WTC11 (cell line): ENCODE results near the gene KRABD2.

Source experiments
- ATAC-seq: fragments of 200-7000 bp; cut with Tn5 transposase; 2 replicates; pipeline ENCODE4 v1.10.0; 2021; ENCODE audit warnings: mild to moderate bottlenecking, moderate library complexity
- CTCF ChIA-PET: fragments of 300-600 bp; sonication (Branson Sonifier 250); formaldehyde crosslinking; loops from one replicate; lab custom pipeline; 2021; ENCODE audit warnings: antibody characterized with exemption; lab: Charles Lee
- POLR2A ChIA-PET: fragments of 350-600 bp; sonication (Branson Sonifier 250); formaldehyde crosslinking; loops from one replicate; lab custom pipeline; 2021; ENCODE audit warnings: antibody characterized with exemption; lab: Charles Lee
- DNase-seq: peaks from one replicate; pipeline ENCODE4 v3.0.0; 2021; ENCODE audit warnings: low spot score
- H3K27ac Mint-ChIP-seq: 2 replicates; pipeline ENCODE4 v1.8.0; 2021; ENCODE audit warnings: mixed read lengths
- H3K27me3 Mint-ChIP-seq: 2 replicates; pipeline ENCODE4 v1.8.0; 2021; ENCODE audit warnings: low read depth, mild to moderate bottlenecking, moderate library complexity, mixed read lengths
- H3K36me3 Mint-ChIP-seq: 2 replicates; pipeline ENCODE4 v1.8.0; 2021; ENCODE audit warnings: mixed read lengths
- H3K4me1 Mint-ChIP-seq: 2 replicates; pipeline ENCODE4 v1.8.0; 2022; ENCODE audit warnings: mixed read lengths
- H3K4me3 Mint-ChIP-seq: 2 replicates; pipeline ENCODE4 v1.8.0; 2021; ENCODE audit warnings: mild to moderate bottlenecking, moderate library complexity, mixed read lengths
- H3K9me3 Mint-ChIP-seq: 2 replicates; pipeline ENCODE4 v1.8.0; 2021; ENCODE audit warnings: mixed read lengths
- E2F4 ChIP-seq: sonication (generic); formaldehyde crosslinking; IDR thresholded peaks from 2 replicates; pipeline ENCODE4 v1.8.1; 2022; ENCODE audit warnings: low read depth, mild to moderate bottlenecking, moderate library complexity, missing genetic modification reagents, borderline replicate concordance
- FOXP1 ChIP-seq: sonication (generic); formaldehyde crosslinking; IDR thresholded peaks from 2 replicates; pipeline ENCODE4 v1.8.0; 2022; ENCODE audit warnings: missing genetic modification reagents, mild to moderate bottlenecking, moderate library complexity, borderline replicate concordance
- GABPB1 ChIP-seq: sonication (generic); formaldehyde crosslinking; IDR thresholded peaks from 2 replicates; pipeline ENCODE4 v1.8.1; 2023; ENCODE audit warnings: mild to moderate bottlenecking, missing genetic modification reagents
- JUN ChIP-seq: sonication (generic); formaldehyde crosslinking; IDR thresholded peaks from 2 replicates; pipeline ENCODE4 v1.8.0; 2023; ENCODE audit warnings: mild to moderate bottlenecking, missing genetic modification reagents
- MYBL2 ChIP-seq: sonication (generic); formaldehyde crosslinking; IDR thresholded peaks from 2 replicates; pipeline ENCODE4 v1.8.1; 2023; ENCODE audit warnings: mild to moderate bottlenecking, moderate library complexity, missing genetic modification reagents
- TEAD1 ChIP-seq: sonication (generic); formaldehyde crosslinking; IDR thresholded peaks from 2 replicates; pipeline ENCODE4 v1.8.0; 2022; ENCODE audit warnings: mild to moderate bottlenecking, missing genetic modification reagents
- ZNF232 ChIP-seq: sonication (generic); formaldehyde crosslinking; IDR thresholded peaks from 2 replicates; pipeline ENCODE4 v1.8.0; 2022; ENCODE audit warnings: mild to moderate bottlenecking, missing genetic modification reagents
- ZNF317 ChIP-seq: sonication (generic); formaldehyde crosslinking; IDR thresholded peaks from 2 replicates; pipeline ENCODE4 v1.8.1; 2023; ENCODE audit warnings: low read depth, mild to moderate bottlenecking, moderate library complexity, missing genetic modification reagents, borderline replicate concordance
- ZNF416 ChIP-seq: fragments of 250-450 bp; sonication (Bioruptor Pico); IDR thresholded peaks from 2 replicates; pipeline ENCODE4 v1.9.0; 2021; ENCODE audit warnings: mild to moderate bottlenecking, inconsistent platforms
- TF ChIP-seq, protein P1 (sequence below): sonication (generic); formaldehyde crosslinking; IDR thresholded peaks from 2 replicates; pipeline ENCODE4 v1.8.0; 2022; ENCODE audit warnings: mild to moderate bottlenecking, missing genetic modification reagents
- TF ChIP-seq, protein P2 (sequence below): fragments of 250-450 bp; sonication (Bioruptor Pico); IDR thresholded peaks from 2 replicates; pipeline ENCODE4 v1.9.0; 2021; ENCODE audit warnings: mild to moderate bottlenecking
- TF ChIP-seq, protein P3 (sequence below): fragments of 250-450 bp; sonication (Bioruptor Pico); IDR thresholded peaks from 2 replicates; pipeline ENCODE4 v2.1.2; 2022; ENCODE audit warnings: mild to moderate bottlenecking, moderate library complexity
- TF ChIP-seq, protein P4 (sequence below): fragments of 250-450 bp; sonication (Bioruptor Pico); IDR thresholded peaks from 2 replicates; pipeline ENCODE4 v1.9.0; 2021; ENCODE audit warnings: moderate library complexity, mild to moderate bottlenecking, inconsistent platforms, borderline replicate concordance
- TF ChIP-seq, protein P5 (sequence below): sonication (generic); formaldehyde crosslinking; IDR thresholded peaks from 2 replicates; pipeline ENCODE4 v1.8.0; 2023; ENCODE audit warnings: mild to moderate bottlenecking, missing genetic modification reagents

Gene KRABD2

GRCh38 chr17:8338753-8339140, 37.8 kb downstream of the KRABD2 start:
- no peaks in the 10 kb centered on the region for H3K27me3 Mint-ChIP-seq
- peak overlapping the region; percentile 60; the same call in 1 of the 2 replicates for H3K27ac Mint-ChIP-seq
- peaks cover 19% of the 10 kb centered on the region for H3K4me1 Mint-ChIP-seq
- ATAC-seq (peak; percentile 36; the same call in 1 of the 2 replicates), DNase-seq (no peak)
- TF ChIP-seq, protein P1, sequence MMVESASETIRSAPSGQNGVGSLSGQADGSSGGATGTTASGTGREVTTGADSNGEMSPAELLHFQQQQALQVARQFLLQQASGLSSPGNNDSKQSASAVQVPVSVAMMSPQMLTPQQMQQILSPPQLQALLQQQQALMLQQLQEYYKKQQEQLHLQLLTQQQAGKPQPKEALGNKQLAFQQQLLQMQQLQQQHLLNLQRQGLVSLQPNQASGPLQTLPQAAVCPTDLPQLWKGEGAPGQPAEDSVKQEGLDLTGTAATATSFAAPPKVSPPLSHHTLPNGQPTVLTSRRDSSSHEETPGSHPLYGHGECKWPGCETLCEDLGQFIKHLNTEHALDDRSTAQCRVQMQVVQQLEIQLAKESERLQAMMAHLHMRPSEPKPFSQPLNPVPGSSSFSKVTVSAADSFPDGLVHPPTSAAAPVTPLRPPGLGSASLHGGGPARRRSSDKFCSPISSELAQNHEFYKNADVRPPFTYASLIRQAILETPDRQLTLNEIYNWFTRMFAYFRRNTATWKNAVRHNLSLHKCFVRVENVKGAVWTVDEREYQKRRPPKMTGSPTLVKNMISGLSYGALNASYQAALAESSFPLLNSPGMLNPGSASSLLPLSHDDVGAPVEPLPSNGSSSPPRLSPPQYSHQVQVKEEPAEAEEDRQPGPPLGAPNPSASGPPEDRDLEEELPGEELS (CRISPR knock-in tag), result no peak
- no peak for TF ChIP-seq ZNF317
- TF ChIP-seq, protein P2, sequence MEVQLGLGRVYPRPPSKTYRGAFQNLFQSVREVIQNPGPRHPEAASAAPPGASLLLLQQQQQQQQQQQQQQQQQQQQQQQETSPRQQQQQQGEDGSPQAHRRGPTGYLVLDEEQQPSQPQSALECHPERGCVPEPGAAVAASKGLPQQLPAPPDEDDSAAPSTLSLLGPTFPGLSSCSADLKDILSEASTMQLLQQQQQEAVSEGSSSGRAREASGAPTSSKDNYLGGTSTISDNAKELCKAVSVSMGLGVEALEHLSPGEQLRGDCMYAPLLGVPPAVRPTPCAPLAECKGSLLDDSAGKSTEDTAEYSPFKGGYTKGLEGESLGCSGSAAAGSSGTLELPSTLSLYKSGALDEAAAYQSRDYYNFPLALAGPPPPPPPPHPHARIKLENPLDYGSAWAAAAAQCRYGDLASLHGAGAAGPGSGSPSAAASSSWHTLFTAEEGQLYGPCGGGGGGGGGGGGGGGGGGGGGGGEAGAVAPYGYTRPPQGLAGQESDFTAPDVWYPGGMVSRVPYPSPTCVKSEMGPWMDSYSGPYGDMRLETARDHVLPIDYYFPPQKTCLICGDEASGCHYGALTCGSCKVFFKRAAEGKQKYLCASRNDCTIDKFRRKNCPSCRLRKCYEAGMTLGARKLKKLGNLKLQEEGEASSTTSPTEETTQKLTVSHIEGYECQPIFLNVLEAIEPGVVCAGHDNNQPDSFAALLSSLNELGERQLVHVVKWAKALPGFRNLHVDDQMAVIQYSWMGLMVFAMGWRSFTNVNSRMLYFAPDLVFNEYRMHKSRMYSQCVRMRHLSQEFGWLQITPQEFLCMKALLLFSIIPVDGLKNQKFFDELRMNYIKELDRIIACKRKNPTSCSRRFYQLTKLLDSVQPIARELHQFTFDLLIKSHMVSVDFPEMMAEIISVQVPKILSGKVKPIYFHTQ, result no peak
- TF ChIP-seq, protein P3, sequence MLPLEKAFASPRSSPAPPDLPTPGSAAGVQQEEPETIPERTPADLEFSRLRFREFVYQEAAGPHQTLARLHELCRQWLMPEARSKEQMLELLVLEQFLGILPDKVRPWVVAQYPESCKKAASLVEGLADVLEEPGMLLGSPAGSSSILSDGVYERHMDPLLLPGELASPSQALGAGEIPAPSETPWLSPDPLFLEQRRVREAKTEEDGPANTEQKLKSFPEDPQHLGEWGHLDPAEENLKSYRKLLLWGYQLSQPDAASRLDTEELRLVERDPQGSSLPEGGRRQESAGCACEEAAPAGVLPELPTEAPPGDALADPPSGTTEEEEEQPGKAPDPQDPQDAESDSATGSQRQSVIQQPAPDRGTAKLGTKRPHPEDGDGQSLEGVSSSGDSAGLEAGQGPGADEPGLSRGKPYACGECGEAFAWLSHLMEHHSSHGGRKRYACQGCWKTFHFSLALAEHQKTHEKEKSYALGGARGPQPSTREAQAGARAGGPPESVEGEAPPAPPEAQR, result no peak
- TF ChIP-seq GABPB1 (CRISPR knock-in tag), result no peak
- TF ChIP-seq, protein P4, sequence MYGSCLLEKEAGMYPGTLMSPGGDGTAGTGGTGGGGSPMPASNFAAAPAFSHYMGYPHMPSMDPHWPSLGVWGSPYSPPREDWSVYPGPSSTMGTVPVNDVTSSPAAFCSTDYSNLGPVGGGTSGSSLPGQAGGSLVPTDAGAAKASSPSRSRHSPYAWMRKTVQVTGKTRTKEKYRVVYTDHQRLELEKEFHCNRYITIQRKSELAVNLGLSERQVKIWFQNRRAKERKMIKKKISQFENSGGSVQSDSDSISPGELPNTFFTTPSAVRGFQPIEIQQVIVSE (CRISPR knock-in tag), result no peak
- TF ChIP-seq TEAD1 (CRISPR knock-in tag), result no peak
- no peak for TF ChIP-seq JUN (CRISPR knock-in tag)
- TF ChIP-seq ZNF232 (CRISPR knock-in tag), result no peak
- no peak for TF ChIP-seq E2F4 (CRISPR knock-in tag)
- no peak for TF ChIP-seq FOXP1 (CRISPR knock-in tag)
- no peak for TF ChIP-seq ZNF416 (CRISPR knock-in tag)
- TF ChIP-seq, protein P5, sequence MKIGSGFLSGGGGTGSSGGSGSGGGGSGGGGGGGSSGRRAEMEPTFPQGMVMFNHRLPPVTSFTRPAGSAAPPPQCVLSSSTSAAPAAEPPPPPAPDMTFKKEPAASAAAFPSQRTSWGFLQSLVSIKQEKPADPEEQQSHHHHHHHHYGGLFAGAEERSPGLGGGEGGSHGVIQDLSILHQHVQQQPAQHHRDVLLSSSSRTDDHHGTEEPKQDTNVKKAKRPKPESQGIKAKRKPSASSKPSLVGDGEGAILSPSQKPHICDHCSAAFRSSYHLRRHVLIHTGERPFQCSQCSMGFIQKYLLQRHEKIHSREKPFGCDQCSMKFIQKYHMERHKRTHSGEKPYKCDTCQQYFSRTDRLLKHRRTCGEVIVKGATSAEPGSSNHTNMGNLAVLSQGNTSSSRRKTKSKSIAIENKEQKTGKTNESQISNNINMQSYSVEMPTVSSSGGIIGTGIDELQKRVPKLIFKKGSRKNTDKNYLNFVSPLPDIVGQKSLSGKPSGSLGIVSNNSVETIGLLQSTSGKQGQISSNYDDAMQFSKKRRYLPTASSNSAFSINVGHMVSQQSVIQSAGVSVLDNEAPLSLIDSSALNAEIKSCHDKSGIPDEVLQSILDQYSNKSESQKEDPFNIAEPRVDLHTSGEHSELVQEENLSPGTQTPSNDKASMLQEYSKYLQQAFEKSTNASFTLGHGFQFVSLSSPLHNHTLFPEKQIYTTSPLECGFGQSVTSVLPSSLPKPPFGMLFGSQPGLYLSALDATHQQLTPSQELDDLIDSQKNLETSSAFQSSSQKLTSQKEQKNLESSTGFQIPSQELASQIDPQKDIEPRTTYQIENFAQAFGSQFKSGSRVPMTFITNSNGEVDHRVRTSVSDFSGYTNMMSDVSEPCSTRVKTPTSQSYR, result no peak
- TF ChIP-seq MYBL2 (CRISPR knock-in tag), result no peak
- CTCF ChIA-PET, result interaction anchor here (0.5 to 3.9 kb wide), 13 partner anchors 8 to 278 kb away, joined by 3 to 34 read pairs (median 4); partner anchors contain the start of genes KRABD2 and SLC25A35
- no peak overlapping the region for H3K4me3 Mint-ChIP-seq
- no peaks in the 10 kb centered on the region for H3K9me3 Mint-ChIP-seq
- H3K36me3 Mint-ChIP-seq, result no peaks in the 10 kb centered on the region
- POLR2A ChIA-PET, result interaction anchor here (0.6 to 1.9 kb wide), 7 partner anchors 8 to 1017 kb away, joined by 3 to 11 read pairs (median 4); partner anchors contain the start of genes KRABD2, NDEL1 and SLC25A35
